ENCODE data around the gene TLCD5.

TLCD5 gene

GRCh38 chr11:120365512-120365911 is 40.4 kb downstream of the TLCD5 start:
- no peak overlapping the region for H3K27ac ChIP-seq
- TF ChIP-seq, protein P1, sequence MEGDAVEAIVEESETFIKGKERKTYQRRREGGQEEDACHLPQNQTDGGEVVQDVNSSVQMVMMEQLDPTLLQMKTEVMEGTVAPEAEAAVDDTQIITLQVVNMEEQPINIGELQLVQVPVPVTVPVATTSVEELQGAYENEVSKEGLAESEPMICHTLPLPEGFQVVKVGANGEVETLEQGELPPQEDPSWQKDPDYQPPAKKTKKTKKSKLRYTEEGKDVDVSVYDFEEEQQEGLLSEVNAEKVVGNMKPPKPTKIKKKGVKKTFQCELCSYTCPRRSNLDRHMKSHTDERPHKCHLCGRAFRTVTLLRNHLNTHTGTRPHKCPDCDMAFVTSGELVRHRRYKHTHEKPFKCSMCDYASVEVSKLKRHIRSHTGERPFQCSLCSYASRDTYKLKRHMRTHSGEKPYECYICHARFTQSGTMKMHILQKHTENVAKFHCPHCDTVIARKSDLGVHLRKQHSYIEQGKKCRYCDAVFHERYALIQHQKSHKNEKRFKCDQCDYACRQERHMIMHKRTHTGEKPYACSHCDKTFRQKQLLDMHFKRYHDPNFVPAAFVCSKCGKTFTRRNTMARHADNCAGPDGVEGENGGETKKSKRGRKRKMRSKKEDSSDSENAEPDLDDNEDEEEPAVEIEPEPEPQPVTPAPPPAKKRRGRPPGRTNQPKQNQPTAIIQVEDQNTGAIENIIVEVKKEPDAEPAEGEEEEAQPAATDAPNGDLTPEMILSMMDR (conservative IDR thresholded peaks at IDR 0.05), result no peak
- no peak for TF ChIP-seq ZFX (IDR thresholded peaks at IDR 0.05)

- TF ChIP-seq, protein P1 (conservative IDR thresholded peaks at IDR 0.05), result no peak
- no peak for TF ChIP-seq ZFX (IDR thresholded peaks at IDR 0.05)
- no peak overlapping the region for H3K27ac ChIP-seq
These were observed 47.2 kb downstream of the TLCD5 start for GRCh38 chr11:120372296-120372695.

GRCh38 chr11:120375076-120375475 is 50.0 kb downstream of the TLCD5 start:
- no peak for TF ChIP-seq ZFX (IDR thresholded peaks at IDR 0.05)
- TF ChIP-seq, protein P1 (conservative IDR thresholded peaks at IDR 0.05), result no peak
- H3K27ac ChIP-seq, result no peak overlapping the region

GRCh38 chr11:120376547-120377182 is 51.6 kb downstream of the TLCD5 start:
- H3K27ac ChIP-seq, result no peak overlapping the region
- TF ChIP-seq, protein P1 (conservative IDR thresholded peaks at IDR 0.05), result no peak
- no peak for TF ChIP-seq ZFX (IDR thresholded peaks at IDR 0.05)

DNA sequence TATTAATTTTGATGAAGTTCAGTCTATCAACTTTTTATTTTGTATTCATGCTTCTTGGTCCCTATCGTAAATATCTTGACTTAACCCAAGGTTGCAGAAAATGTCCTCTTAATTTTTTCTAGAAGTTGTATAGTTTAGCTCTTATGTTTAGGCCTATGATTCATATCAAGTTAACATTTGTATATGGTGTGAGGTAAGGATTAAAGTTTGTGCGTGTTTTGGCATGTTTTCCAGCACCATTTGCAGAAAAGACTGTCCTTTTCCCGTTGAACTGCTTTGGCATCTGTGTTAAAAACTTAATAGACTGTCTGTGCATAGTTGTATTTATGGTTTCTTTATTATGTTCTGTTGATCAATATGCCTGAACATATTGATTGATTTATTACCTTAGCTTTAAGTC is 53.4 kb downstream of the TLCD5 start:
- H3K27ac ChIP-seq, result no peak overlapping the region
- TF ChIP-seq, protein P1 (conservative IDR thresholded peaks at IDR 0.05), result no peak
- TF ChIP-seq ZFX (IDR thresholded peaks at IDR 0.05), result no peak

DNA sequence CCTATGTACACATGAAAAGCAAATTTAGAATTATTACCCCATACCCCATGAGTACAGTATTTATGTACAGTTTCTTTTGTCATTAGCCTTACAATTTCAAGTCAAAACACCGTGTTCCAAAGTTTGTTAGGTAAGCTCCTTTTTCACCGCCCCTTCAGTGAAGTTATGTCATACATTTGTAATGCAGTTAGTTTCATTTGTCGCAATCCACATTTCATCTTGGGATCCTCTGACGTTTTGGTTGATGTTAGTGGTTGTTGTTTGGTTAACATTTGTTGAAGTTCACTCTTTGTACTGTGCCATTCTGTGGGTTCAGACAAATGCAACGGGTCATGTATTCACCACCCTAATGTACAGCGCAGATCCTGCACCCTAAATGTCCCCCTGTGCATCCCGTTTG is 56.3 kb downstream of the TLCD5 start:
- TF ChIP-seq, protein P1 (conservative IDR thresholded peaks at IDR 0.05), result no peak
- no peak for TF ChIP-seq ZFX (IDR thresholded peaks at IDR 0.05)
- H3K27ac ChIP-seq, result no peak overlapping the region

Data from C4-2B (cell line).